Kidney epithelial cell (primary cell): Measurements from ENCODE around the gene SFRP2. TPM values are rescaled to one million over a fixed set of nuclear protein-coding genes. Genes with fewer than 3 reads are reported as not detected.

ENCODE experiments used
- DNase-seq: peaks from one replicate; pipeline ENCODE4 v3.0.0-alpha.2; 2010; ENCODE audit warnings: low read depth
- H3K27me3 ChIP-seq: 2 replicates; pipeline ENCODE4 v1.6.0; 2011; ENCODE audit warnings: low read length; ENCODE audit not compliant: control insufficient read depth, insufficient read depth
- H3K36me3 ChIP-seq: 2 replicates; pipeline ENCODE4 v1.5.1; 2011; ENCODE audit warnings: low read length; ENCODE audit not compliant: control insufficient read depth, insufficient read depth
- H3K4me3 ChIP-seq: 2 replicates; pipeline ENCODE4 v1.5.1; 2011; ENCODE audit warnings: low read depth, mild to moderate bottlenecking, control low read depth, low read length
- CTCF ChIP-seq: IDR thresholded peaks from 2 replicates; pipeline ENCODE4 v1.5.1; 2011; ENCODE audit warnings: mild to moderate bottlenecking, moderate library complexity, low read length, control low read depth, inconsistent platforms; ENCODE audit not compliant: insufficient read depth, poor library complexity, severe bottlenecking
- total RNA-seq: library from RNA; depleted of rRNA; stranded (reverse); fragments of >200 nt; gene quantifications from 2 replicates; pipeline ENCODE4 v1.2.3, GENCODE V29; 2015

The SFRP2 gene
- total RNA-seq, result 1.5 and 2.7 TPM in 2 replicates

GRCh38 chr4:153788413-153789276 lies at the start of gene SFRP2:
Gene SFRP2 (minus strand): TSS chr4:153789083. CDS start chr4:153788835, 248 bp downstream.
- no peak for TF ChIP-seq CTCF
- H3K27me3 ChIP-seq, result peaks cover 73% of the 10 kb centered on the region
- no peak for DNase-seq
- no peaks in the 10 kb centered on the region for H3K36me3 ChIP-seq
- peak within 1 kb of the TSS; percentile 25 for H3K4me3 ChIP-seq

GRCh38 chr4:153838564-153838963 lies 49.7 kb upstream of the SFRP2 start:
- TF ChIP-seq CTCF, result no peak
- Histone ChIP-seq H3K27me3 (no peaks in the 10 kb centered on the region), H3K36me3 (no peaks in the 10 kb centered on the region), H3K4me3 (no peak overlapping the region)
- DNase-seq, result no peak

GRCh38 chr4:153834901-153835300 lies 46.0 kb upstream of the SFRP2 start:
- DNase-seq, result no peak
- no peak for TF ChIP-seq CTCF
- Histone ChIP-seq H3K36me3 (no peaks in the 10 kb centered on the region), H3K27me3 (no peaks in the 10 kb centered on the region), H3K4me3 (no peak overlapping the region)

GRCh38 chr4:153832720-153833287 lies 43.9 kb upstream of the SFRP2 start:
- no peak for DNase-seq
- no peak for TF ChIP-seq CTCF
- Histone ChIP-seq H3K27me3 (no peaks in the 10 kb centered on the region), H3K36me3 (no peaks in the 10 kb centered on the region), H3K4me3 (no peak overlapping the region)

- no peak for DNase-seq
- H3K4me3 ChIP-seq, result no peak overlapping the region
- no peak for TF ChIP-seq CTCF
- no peaks in the 10 kb centered on the region for H3K27me3 ChIP-seq
- no peaks in the 10 kb centered on the region for H3K36me3 ChIP-seq
Measured at GRCh38 chr4:153832054-153832453, 43.2 kb upstream of the SFRP2 start.

- no peaks in the 10 kb centered on the region for H3K36me3 ChIP-seq
- no peak for TF ChIP-seq CTCF
- no peaks in the 10 kb centered on the region for H3K27me3 ChIP-seq
- no peak for DNase-seq
- H3K4me3 ChIP-seq, result no peak overlapping the region
Measured at GRCh38 chr4:153831245-153831644, 42.4 kb upstream of the SFRP2 start.
